Non-pigmented ciliary epithelial cell (primary cell): Measurements from ENCODE around the gene ANKS4B.
A peak's percentile ranks its signal among the peaks of the same experiment; 100 is the strongest.
"Not testable (repeated sequence)": the region's sequence is repeated elsewhere in the genome, so short reads cannot be mapped to it uniquely, and the experiment has no call there.

Experiments
- DNase-seq: peaks from one replicate; pipeline ENCODE4 v3.0.0-alpha.2; 2010; ENCODE audit warnings: low read depth

ANKS4B gene

DNA sequence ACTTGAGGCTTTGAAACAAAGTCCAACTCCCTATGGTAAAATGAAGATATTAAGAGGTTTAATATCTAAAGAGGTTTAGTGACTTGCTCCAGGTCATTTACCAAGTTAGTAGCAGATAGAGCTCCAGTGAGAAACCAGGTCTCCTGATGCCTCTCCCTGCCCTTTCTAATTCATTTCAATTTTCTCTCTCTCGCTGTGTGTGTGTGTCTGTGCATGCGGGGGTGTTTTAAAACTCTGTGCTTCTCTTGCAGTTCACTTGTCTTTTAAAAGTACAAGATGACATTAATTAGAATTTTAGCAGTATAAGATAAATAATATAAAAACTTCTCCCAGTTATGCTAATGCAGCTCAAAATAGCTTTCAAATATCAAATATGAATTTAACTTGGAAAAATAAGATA is 13.9 kb upstream of the ANKS4B start:
- no peak for DNase-seq

GRCh38 chr16:21222495-21223337 is 10.8 kb upstream of the ANKS4B start:
- no peak for DNase-seq

GRCh38 chr16:21223787-21224186 is 9.7 kb upstream of the ANKS4B start:
- DNase-seq, result no peak

GRCh38 chr16:21224800-21225199 is 8.7 kb upstream of the ANKS4B start:
- no peak for DNase-seq

- DNase-seq, result no peak
These were observed 6.8 kb upstream of the ANKS4B start for GRCh38 chr16:21226749-21227148.

GRCh38 chr16:21227866-21228265 is 5.6 kb upstream of the ANKS4B start:
- DNase-seq, result no peak

DNA sequence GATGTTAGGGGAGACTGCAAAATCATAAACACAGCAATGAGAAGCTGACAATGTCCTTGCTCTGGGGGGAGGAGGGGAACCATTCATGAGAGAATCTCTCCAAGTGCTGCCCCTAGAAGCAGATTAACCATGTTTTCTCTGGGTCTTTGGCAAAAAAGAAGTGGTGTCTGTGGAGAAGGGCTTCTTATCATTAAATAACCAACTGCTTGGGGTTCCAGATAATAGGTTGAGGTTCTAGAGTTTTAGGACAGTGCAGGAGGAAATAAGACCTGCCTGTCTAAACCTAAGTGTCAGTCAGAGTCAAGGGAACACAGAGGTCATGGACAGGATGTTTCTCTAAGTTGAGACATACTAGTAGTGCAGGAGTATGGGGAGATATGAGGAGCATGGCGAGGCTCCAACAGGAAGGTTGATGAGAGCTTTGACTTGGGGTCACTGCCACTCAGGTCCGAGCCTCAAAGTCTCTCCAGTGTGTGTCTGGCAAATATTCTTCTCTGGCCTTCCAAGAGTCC is 5.1 kb upstream of the ANKS4B start:
- no peak for DNase-seq

DNA sequence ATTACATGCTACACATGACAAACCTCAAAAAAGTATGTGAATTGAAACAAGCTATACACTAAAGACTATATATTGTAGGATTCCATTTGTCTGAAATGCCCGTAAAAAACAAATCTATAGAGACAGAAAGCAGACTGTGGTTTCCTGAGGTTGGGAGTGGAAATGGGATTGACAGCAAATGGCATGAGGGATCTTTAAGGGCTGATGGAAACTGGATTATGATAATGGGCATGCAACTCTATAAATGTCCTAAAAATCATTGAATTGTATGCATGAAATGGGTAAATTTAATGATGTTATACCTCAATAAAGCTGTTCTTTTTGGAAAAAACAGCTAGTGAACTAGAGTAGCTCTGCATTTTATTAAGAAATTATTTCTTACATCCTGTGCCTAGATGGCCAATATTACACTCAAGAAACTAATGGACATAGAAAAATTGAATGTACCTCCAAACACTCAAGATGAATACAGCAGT is 416 bp upstream of the ANKS4B start:
- DNase-seq, result no peak

DNA sequence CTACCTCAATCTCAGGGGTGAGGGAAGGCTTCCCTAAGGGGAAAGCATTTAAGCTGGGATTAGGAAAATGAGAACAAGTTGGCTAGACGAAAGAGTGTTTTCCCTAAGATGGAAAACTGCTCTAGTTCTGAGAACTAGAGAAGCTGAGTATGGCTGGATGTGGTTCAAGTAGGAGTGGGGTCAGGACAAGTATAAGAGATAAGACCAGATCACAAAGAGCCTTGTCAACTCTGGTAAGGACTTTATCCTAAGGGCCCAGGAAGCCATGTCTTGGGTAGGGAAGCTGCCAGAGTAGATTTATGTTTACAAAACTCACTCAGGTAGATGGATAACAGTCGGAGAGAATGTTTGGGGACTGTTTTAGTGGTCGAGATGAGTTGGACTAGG is 1.7 kb downstream of the ANKS4B start:
- DNase-seq, result no peak

DNA sequence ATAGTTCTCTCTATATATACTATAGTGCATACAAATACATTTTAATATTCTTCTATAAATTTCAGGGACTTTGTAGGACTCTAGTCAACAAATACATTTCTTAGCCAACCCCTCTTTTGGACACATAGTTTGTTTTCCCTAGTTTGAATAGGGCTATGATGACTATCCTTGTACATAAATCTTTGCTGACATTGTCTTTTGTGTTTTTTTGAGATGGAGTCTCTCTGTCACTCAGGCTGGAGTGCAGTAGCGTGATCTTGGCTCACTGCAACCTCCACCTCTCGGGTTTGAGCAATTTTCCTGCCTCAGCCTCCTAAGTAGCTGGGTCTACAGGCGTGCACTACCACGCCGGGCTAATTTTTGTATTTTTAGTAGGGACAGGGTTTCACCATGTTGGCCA is 3.3 kb downstream of the ANKS4B start:
- DNase-seq, result no peak

GRCh38 chr16:21239646-21240045 is 6.1 kb downstream of the ANKS4B start:
- no peak for DNase-seq

DNA sequence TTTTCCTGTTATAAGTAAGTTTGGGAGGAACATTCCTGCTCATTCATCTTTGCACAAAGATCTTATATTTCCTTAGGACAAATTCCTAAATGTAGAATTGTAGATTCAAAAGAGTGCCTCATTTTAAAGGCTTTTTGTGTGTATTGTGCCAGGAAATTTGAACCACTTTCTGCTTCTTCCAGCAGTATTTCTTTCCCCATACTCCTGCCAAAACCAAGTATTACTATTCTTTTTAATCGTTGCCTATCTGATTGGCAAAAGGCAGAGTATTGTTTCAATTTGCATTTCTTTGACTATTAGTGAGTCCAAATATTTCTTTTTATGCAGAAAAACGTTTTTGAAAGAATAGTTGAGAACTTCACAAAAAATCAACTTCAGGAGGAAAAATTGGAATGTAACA is 9.3 kb downstream of the ANKS4B start:
- DNase-seq, result no peak

- no peak for DNase-seq
These were observed 11.2 kb downstream of the ANKS4B start for GRCh38 chr16:21244518-21245215.

DNA sequence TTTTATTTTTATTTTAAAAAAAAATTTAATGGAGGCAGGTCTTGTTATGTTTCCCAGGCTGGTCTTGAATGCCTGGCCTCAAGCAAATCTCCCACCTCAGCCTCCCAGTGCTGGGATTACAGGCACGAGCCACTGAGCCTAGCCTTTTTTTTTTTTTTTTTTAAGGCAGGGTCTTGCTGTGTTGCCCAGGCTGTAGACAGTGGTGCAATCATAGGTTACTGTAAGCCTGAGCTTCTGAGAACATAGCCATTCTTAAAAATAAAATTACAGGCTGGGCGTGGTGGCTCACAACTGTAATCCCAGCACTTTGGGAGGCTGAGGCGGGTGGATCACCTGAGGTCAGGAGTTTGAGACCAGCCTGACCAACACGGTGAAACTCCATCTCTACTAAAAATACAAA is 14.7 kb downstream of the ANKS4B start:
- DNase-seq, result not testable (repeated sequence)

- no peak for DNase-seq
These were observed 16.8 kb downstream of the ANKS4B start for GRCh38 chr16:21250072-21250923.

DNA sequence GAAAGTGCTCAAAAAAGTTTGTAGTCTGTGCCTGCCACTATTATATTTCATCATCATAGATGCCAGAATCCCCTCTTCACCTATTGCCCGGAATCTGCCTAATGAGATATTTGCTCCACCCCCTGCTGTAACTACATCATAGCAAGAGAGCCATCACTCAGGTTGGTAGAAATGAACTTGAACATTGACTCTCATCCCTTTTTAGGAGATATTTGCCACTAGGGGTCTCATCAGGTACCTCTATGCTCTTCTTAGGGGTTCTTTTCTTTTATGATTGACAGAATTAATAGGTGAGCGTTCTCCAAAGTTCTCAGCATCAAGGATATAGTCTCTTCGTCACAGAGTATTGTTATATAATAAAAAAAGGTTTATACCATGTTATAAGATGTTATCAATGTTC is 20.0 kb downstream of the ANKS4B start:
- DNase-seq, result no peak

DNA sequence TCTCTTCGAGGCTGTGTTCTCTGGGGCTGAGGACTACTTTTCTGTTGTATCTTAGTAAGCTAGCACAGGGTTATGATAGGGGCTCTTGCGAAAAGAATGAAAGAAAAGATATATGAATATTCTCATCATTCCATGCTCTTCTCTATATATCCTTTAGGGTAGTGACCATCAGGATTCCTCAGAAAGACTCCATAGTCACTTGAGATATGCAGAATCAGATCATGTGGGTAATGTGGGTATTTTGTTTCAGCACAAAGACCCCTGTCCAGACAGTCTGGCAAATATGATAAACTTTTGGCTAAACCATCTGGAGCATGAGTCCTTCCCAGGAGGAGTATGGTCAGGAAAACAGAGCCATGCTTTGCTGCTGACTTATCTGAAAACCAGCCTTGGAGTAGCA is 23.1 kb downstream of the ANKS4B start:
- DNase-seq, result no peak

GRCh38 chr16:21257284-21257683 is 23.8 kb downstream of the ANKS4B start:
- no peak for DNase-seq

DNA sequence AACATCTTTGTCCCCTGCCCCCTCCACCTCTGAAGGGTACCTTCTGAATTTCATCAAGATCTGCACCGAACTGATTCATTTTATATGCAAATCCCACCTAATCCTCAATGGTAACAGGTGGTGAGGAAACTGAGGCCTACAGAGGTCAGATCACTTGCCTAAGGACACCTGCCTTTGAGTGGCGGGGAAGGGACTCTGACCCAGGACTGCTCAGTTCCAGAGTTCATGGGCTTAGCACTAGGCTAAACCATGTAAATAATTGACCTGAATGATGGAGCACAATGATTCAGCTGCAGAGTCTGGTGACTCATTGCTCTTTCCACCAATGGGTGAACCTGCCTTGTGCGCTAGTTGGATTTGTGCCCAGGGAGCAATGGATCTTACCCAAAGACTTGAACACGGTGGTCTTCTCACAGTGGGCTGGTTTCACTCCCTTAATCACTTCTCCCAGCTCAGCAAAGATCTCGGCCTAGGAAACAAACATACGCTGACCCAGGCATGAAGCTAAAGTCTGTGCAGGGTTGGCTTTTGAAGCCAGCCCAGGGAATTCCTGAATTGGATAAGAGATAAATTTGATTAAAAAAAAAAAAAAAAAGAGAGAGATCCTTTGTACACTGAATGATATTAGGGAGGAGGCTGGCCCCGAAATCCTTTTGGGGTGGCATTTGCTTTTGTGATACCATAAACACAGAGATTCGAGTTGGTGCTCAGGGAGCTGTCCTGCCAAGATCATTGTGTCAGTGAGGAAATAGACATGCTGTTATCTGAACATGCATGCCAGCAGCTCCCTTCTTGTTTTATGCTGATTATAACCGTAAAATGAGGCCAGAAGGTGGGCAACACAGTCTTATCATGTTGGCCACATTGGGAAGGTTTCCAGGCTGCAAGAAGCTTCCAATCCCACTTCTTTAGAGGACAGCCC is 27.6 kb downstream of the ANKS4B start:
- DNase-seq, result peak; percentile 84

- DNase-seq, result no peak
These were observed 29.5 kb downstream of the ANKS4B start for GRCh38 chr16:21262779-21263639.
